Measurements from ENCODE around the gene TVP23A.
"Not testable (repeated sequence)": the region's sequence is repeated elsewhere in the genome, so short reads cannot be mapped to it uniquely, and the experiment has no call there.

Gene TVP23A

GRCh38 chr16:10743227-10743609 lies 75.4 kb downstream of the TVP23A start:
- ChIA-PET CTCF (interaction anchor here (0.7 to 1.0 kb wide), 2 partner anchors 97 to 228 kb away, joined by 3 to 8 read pairs; no protein-coding TSS in a partner anchor), POLR2A (interaction anchor here (0.7 to 1.5 kb wide), 4 partner anchors 12 to 199 kb away, joined by 3 to 13 read pairs (median 5); partner anchors contain the start of gene DEXI)

GRCh38 chr16:10741844-10742243 lies 76.8 kb downstream of the TVP23A start:
- POLR2A ChIA-PET, result no interaction called here
- TF ChIP-seq ZNF600 (tag by site-specific recombination; IDR thresholded peaks at IDR 0.05) (peak; percentile 47; the same call in 1 of the 2 replicates), ZNF19 (tag by site-specific recombination; IDR thresholded peaks at IDR 0.05; ENCODE audit: low read depth) (no peak), ZBTB20 (tag by site-specific recombination; IDR thresholded peaks at IDR 0.05) (peak; percentile 53; the same call in 1 of the 2 replicates)
- TF ChIP-seq, protein P1, sequence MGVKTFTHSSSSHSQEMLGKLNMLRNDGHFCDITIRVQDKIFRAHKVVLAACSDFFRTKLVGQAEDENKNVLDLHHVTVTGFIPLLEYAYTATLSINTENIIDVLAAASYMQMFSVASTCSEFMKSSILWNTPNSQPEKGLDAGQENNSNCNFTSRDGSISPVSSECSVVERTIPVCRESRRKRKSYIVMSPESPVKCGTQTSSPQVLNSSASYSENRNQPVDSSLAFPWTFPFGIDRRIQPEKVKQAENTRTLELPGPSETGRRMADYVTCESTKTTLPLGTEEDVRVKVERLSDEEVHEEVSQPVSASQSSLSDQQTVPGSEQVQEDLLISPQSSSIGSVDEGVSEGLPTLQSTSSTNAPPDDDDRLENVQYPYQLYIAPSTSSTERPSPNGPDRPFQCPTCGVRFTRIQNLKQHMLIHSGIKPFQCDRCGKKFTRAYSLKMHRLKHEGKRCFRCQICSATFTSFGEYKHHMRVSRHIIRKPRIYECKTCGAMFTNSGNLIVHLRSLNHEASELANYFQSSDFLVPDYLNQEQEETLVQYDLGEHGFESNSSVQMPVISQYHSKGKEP (tag by site-specific recombination; IDR thresholded peaks at IDR 0.05), result no peak
- H3K9me3 ChIP-seq (ENCODE audit: control insufficient read depth, insufficient read depth, low read depth, low read length), result no peaks in the 10 kb centered on the region
- H3K4me1 ChIP-seq (ENCODE audit: control insufficient read depth, insufficient read depth, low read length), result no peaks in the 10 kb centered on the region; the same call in 1 of the 2 replicates
- no peak overlapping the region for H3K4me3 ChIP-seq (ENCODE audit: low read depth, low read length)
- H3K36me3 ChIP-seq (ENCODE audit: control insufficient read depth in 2 of 2, insufficient read depth in 1 of 2, low read length in 2 of 2), result peaks cover 0 to 9% of the 10 kb centered on the region in 2 experiments; a peak in 2 of 3 replicates
- CTCF ChIA-PET, result no interaction called here
- no peak overlapping the region for H3K27ac ChIP-seq (ENCODE audit: extremely low read depth, low read depth, low read length)

More at GRCh38 chr16:10743227-10743609, 75.4 kb downstream of the TVP23A start:
- Histone ChIP-seq H3K4me1 (ENCODE audit: control insufficient read depth, insufficient read depth, low read length) (no peaks in the 10 kb centered on the region; the same call in 1 of the 2 replicates), H3K9me3 (ENCODE audit: control insufficient read depth, insufficient read depth, low read depth, low read length) (no peaks in the 10 kb centered on the region), H3K36me3 (ENCODE audit: control insufficient read depth in 2 of 2, insufficient read depth in 1 of 2, low read length in 2 of 2) (peaks cover 5 to 23% of the 10 kb centered on the region in 2 experiments; a peak in 2 of 3 replicates), H3K4me3 (ENCODE audit: low read depth, low read length) (peak overlapping the region; percentile 80), H3K27ac (ENCODE audit: extremely low read depth, low read depth, low read length) (no peak overlapping the region; the same call in 1 of the 2 replicates)
- TF ChIP-seq GLIS1 (tag by site-specific recombination; IDR thresholded peaks at IDR 0.05) (no peak), ZNF155 (tag by site-specific recombination; IDR thresholded peaks at IDR 0.05) (no peak), ZFP41 (tag by site-specific recombination; IDR thresholded peaks at IDR 0.05; ENCODE audit: borderline replicate concordance) (no peak), ZNF549 (tag by site-specific recombination; IDR thresholded peaks at IDR 0.05) (no peak), PRDM10 (tag by site-specific recombination; IDR thresholded peaks at IDR 0.05) (peak; percentile 87), HOXD13 (CRISPR knock-in tag; IDR thresholded peaks at IDR 0.05; ENCODE audit: borderline replicate concordance) (no peak), ZFHX2 (tag by site-specific recombination; conservative IDR thresholded peaks at IDR 0.05) (no peak)

GRCh38 chr16:10741249-10741648 lies 77.3 kb downstream of the TVP23A start:
- H3K27ac ChIP-seq (ENCODE audit: extremely low read depth, low read depth, low read length); H3K36me3 ChIP-seq (ENCODE audit: control insufficient read depth in 2 of 2, insufficient read depth in 1 of 2, low read length in 2 of 2); H3K4me3 ChIP-seq (ENCODE audit: low read depth, low read length); H3K4me1 ChIP-seq (ENCODE audit: control insufficient read depth, insufficient read depth, low read length); H3K9me3 ChIP-seq (ENCODE audit: control insufficient read depth, insufficient read depth, low read depth, low read length); POLR2A ChIA-PET: not testable (repeated sequence)
- CTCF ChIA-PET, result interaction anchor here (6.4 kb wide), 1 partner anchor 227 kb away, joined by 101 read pairs; no protein-coding TSS in a partner anchor

DNA sequence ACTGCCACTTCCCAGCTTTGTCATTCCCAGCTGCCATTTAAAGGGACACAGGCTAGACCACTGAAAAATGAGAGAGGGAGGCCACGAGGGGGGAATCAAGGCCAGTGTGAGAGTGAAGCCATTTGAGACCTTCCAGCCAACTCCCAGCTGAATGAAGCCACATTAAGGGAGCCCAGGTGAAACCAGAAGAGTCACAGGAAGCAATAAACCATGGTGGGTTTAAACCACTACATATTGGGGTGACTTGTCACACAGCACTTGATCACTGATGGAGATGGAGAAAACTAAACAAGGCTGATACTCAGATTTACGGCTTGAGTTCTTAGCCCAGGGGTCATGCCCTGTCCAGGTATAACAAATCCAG lies 77.8 kb downstream of the TVP23A start:
- Histone ChIP-seq H3K27ac (ENCODE audit: extremely low read depth, low read depth, low read length) (no peak overlapping the region), H3K36me3 (ENCODE audit: control insufficient read depth in 2 of 2, insufficient read depth in 1 of 2, low read length in 2 of 2) (peaks cover 0 to 1% of the 10 kb centered on the region in 2 experiments; a peak in 2 of 3 replicates), H3K9me3 (ENCODE audit: control insufficient read depth, insufficient read depth, low read depth, low read length) (no peaks in the 10 kb centered on the region), H3K4me3 (ENCODE audit: low read depth, low read length) (no peak overlapping the region), H3K4me1 (ENCODE audit: control insufficient read depth, insufficient read depth, low read length) (no peaks in the 10 kb centered on the region; the same call in 1 of the 2 replicates)
- CTCF ChIA-PET, result interaction anchor here (6.4 kb wide), 1 partner anchor 227 kb away, joined by 101 read pairs; no protein-coding TSS in a partner anchor
- POLR2A ChIA-PET, result no interaction called here
- TF ChIP-seq ZNF184 (tag by site-specific recombination; IDR thresholded peaks at IDR 0.05) (no peak), ZNF791 (tag by site-specific recombination; IDR thresholded peaks at IDR 0.05) (no peak), ZNF792 (tag by site-specific recombination; IDR thresholded peaks at IDR 0.05) (no peak), CTCF (tag by site-specific recombination; IDR thresholded peaks at IDR 0.05) (no peak), ZNF211 (tag by site-specific recombination; IDR thresholded peaks at IDR 0.05; ENCODE audit: low read depth) (no peak), ZNF354C (tag by site-specific recombination; IDR thresholded peaks at IDR 0.05; ENCODE audit: borderline replicate concordance, low read depth) (no peak), ZNF239 (tag by site-specific recombination; IDR thresholded peaks at IDR 0.05) (no peak)
- TF ChIP-seq, protein P2, sequence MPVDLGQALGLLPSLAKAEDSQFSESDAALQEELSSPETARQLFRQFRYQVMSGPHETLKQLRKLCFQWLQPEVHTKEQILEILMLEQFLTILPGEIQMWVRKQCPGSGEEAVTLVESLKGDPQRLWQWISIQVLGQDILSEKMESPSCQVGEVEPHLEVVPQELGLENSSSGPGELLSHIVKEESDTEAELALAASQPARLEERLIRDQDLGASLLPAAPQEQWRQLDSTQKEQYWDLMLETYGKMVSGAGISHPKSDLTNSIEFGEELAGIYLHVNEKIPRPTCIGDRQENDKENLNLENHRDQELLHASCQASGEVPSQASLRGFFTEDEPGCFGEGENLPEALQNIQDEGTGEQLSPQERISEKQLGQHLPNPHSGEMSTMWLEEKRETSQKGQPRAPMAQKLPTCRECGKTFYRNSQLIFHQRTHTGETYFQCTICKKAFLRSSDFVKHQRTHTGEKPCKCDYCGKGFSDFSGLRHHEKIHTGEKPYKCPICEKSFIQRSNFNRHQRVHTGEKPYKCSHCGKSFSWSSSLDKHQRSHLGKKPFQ (tag by site-specific recombination; IDR thresholded peaks at IDR 0.05), result no peak

Data from HEK293 (cell line).